SU-DHL-6 (cell line): ENCODE data around the gene ITGAE.

Source experiments
- H2AFZ ChIP-seq: fragments of 200-600 bp; sonication (generic); 2 replicates; pipeline ENCODE4 v1.6.1; 2014; ENCODE audit warnings: low read depth, mild to moderate bottlenecking, moderate library complexity, mixed read lengths, antibody characterized with exemption, low read length; ENCODE audit not compliant: severe bottlenecking
- H3F3A ChIP-seq: fragments of 200-600 bp; shearing (Covaris generic); 2 replicates; pipeline ENCODE4 v1.6.0; 2016; ENCODE audit warnings: antibody characterized with exemption, mild to moderate bottlenecking; ENCODE audit not compliant: insufficient read depth
- H3K27ac ChIP-seq: fragments of 200-600 bp; sonication (generic); 2 replicates; pipeline ENCODE4 v1.5.1; 2016; ENCODE audit warnings: low read depth, mild to moderate bottlenecking, low read length, moderate library complexity, mixed read lengths
- H3K27me3 ChIP-seq: fragments of 200-600 bp; sonication (generic), shearing (Covaris generic); 2 replicates; pipeline ENCODE4 v1.6.0; 2014; ENCODE audit warnings: mild to moderate bottlenecking, low read length
- H3K36me3 ChIP-seq: fragments of 200-600 bp; sonication (generic); 2 replicates; pipeline ENCODE4 v1.6.1; 2014; ENCODE audit warnings: mild to moderate bottlenecking, low read length, mixed read lengths
- H3K4me2 ChIP-seq: fragments of 300-600, 200-600 bp; shearing (Covaris generic), sonication (generic); 2 replicates; pipeline ENCODE4 v1.6.0; 2014; ENCODE audit warnings: low read length, low read depth, mild to moderate bottlenecking; ENCODE audit not compliant: poor library complexity, severe bottlenecking
- H3K4me3 ChIP-seq: fragments of 200-600 bp; sonication (generic); 2 replicates; pipeline ENCODE4 v1.5.1; 2014; ENCODE audit warnings: antibody characterized with exemption, low read length, mild to moderate bottlenecking, mixed read lengths; ENCODE audit not compliant: insufficient read depth, poor library complexity, severe bottlenecking
- H3K79me2 ChIP-seq: fragments of 200-600 bp; sonication (generic); 2 replicates; pipeline ENCODE4 v1.6.1; 2014; ENCODE audit warnings: mild to moderate bottlenecking, low read length, moderate library complexity; ENCODE audit not compliant: insufficient read depth
- H3K9ac ChIP-seq: fragments of 200-600 bp; sonication (generic); 2 replicates; pipeline ENCODE4 v1.7.0; 2014; ENCODE audit warnings: mild to moderate bottlenecking, low read length
- H3K9me2 ChIP-seq: fragments of 200-600 bp; sonication (generic); replicated peaks from 2 replicates; pipeline ENCODE4 v1.6.1; 2014; ENCODE audit warnings: low read length; ENCODE audit not compliant: insufficient read depth
- H3K9me3 ChIP-seq: fragments of 200-600 bp; sonication (generic); 2 replicates; pipeline ENCODE4 v1.6.1; 2014; ENCODE audit warnings: low read length, mixed read lengths; ENCODE audit not compliant: insufficient read depth
- H4K20me1 ChIP-seq: fragments of 200-600 bp; sonication (generic); 2 replicates; pipeline ENCODE4 v1.6.1; 2014; ENCODE audit warnings: low read depth, mild to moderate bottlenecking, antibody characterized with exemption, low read length, moderate library complexity, mixed read lengths
- EZH2phosphoT487 ChIP-seq: fragments of 200-600 bp; sonication (generic), shearing (Covaris generic); conservative IDR thresholded peaks from 2 replicates; pipeline ENCODE4 v1.6.1; 2018; ENCODE audit warnings: mild to moderate bottlenecking, antibody characterized with exemption, low read length, moderate library complexity, mixed read lengths
- TF ChIP-seq, protein P1 (sequence below): fragments of 200-600 bp; sonication (generic); IDR thresholded peaks from one replicate; pipeline ENCODE4 v1.5.1; 2017; ENCODE audit warnings: antibody characterized with exemption, mild to moderate bottlenecking, low read length, moderate library complexity; ENCODE audit not compliant: insufficient read depth, poor library complexity, severe bottlenecking

ITGAE gene

GRCh38 chr17:3773511-3773910, 27.5 kb downstream of the ITGAE start:
- no peak overlapping the region for H3K27ac ChIP-seq
- H3K36me3 ChIP-seq, result no peaks in the 10 kb centered on the region
- H2AFZ ChIP-seq, result no peak overlapping the region
- no peaks in the 10 kb centered on the region for H3K9me3 ChIP-seq
- TF ChIP-seq, protein P1, sequence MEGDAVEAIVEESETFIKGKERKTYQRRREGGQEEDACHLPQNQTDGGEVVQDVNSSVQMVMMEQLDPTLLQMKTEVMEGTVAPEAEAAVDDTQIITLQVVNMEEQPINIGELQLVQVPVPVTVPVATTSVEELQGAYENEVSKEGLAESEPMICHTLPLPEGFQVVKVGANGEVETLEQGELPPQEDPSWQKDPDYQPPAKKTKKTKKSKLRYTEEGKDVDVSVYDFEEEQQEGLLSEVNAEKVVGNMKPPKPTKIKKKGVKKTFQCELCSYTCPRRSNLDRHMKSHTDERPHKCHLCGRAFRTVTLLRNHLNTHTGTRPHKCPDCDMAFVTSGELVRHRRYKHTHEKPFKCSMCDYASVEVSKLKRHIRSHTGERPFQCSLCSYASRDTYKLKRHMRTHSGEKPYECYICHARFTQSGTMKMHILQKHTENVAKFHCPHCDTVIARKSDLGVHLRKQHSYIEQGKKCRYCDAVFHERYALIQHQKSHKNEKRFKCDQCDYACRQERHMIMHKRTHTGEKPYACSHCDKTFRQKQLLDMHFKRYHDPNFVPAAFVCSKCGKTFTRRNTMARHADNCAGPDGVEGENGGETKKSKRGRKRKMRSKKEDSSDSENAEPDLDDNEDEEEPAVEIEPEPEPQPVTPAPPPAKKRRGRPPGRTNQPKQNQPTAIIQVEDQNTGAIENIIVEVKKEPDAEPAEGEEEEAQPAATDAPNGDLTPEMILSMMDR, result no peak
- no peak for TF ChIP-seq EZH2phosphoT487
- H3K9ac ChIP-seq, result no peak overlapping the region
- no peaks in the 10 kb centered on the region for H4K20me1 ChIP-seq
- no peaks in the 10 kb centered on the region for H3K9me2 ChIP-seq
- H3F3A ChIP-seq, result no peaks in the 10 kb centered on the region
- H3K4me3 ChIP-seq, result no peak overlapping the region
- no peak overlapping the region for H3K4me2 ChIP-seq
- no peaks in the 10 kb centered on the region for H3K79me2 ChIP-seq
- no peaks in the 10 kb centered on the region for H3K27me3 ChIP-seq

- no peaks in the 10 kb centered on the region for H3K36me3 ChIP-seq
- no peak for TF ChIP-seq EZH2phosphoT487
- H3F3A ChIP-seq, result no peaks in the 10 kb centered on the region
- no peaks in the 10 kb centered on the region for H3K9me3 ChIP-seq
- H3K4me2 ChIP-seq, result no peak overlapping the region
- no peak overlapping the region for H2AFZ ChIP-seq
- no peak overlapping the region for H3K27ac ChIP-seq
- H3K9me2 ChIP-seq, result no peaks in the 10 kb centered on the region
- no peak overlapping the region for H3K9ac ChIP-seq
- H3K27me3 ChIP-seq, result no peaks in the 10 kb centered on the region
- no peaks in the 10 kb centered on the region for H4K20me1 ChIP-seq
- no peak overlapping the region for H3K4me3 ChIP-seq
- no peaks in the 10 kb centered on the region for H3K79me2 ChIP-seq
Observed at GRCh38 chr17:3772764-3773163, 28.2 kb downstream of the ITGAE start.

DNA sequence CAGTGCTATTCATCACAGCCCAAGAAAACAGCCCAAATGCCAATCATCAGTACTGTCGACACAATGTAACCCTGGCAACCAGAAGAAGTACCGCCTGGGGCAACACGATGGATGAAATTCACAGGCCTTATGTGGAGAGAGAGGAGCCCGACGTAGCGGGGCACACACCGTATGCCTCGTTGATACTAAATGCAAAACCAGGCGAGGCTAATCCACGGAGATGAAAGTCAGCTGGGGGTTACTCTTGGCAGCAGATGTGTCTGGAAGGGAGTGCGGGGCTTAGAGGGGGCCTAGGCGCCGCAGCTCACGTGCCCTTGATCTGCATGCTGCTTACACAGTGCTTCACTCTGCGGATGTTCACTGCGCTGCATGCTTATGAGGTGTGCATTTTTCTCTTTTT, 29.8 kb downstream of the ITGAE start:
- TF ChIP-seq, protein P1, result no peak
- no peak for TF ChIP-seq EZH2phosphoT487
- H2AFZ ChIP-seq, result no peak overlapping the region

GRCh38 chr17:3770466-3770865, 30.5 kb downstream of the ITGAE start:
- H3K27ac ChIP-seq, result no peak overlapping the region
- no peak for TF ChIP-seq EZH2phosphoT487
- TF ChIP-seq, protein P1, result no peak
- no peak overlapping the region for H3K4me2 ChIP-seq
- H4K20me1 ChIP-seq, result no peaks in the 10 kb centered on the region
- no peak overlapping the region for H2AFZ ChIP-seq
- no peak overlapping the region for H3K9ac ChIP-seq
- no peaks in the 10 kb centered on the region for H3K36me3 ChIP-seq
- H3K9me3 ChIP-seq, result no peaks in the 10 kb centered on the region
- H3K9me2 ChIP-seq, result no peaks in the 10 kb centered on the region
- H3K4me3 ChIP-seq, result no peak overlapping the region
- H3K79me2 ChIP-seq, result no peaks in the 10 kb centered on the region
- H3K27me3 ChIP-seq, result no peaks in the 10 kb centered on the region
- H3F3A ChIP-seq, result no peaks in the 10 kb centered on the region

More for the DNA sequence above, 29.8 kb downstream of the ITGAE start:
- no peaks in the 10 kb centered on the region for H3K79me2 ChIP-seq
- no peak overlapping the region for H3K27ac ChIP-seq
- H3K9me3 ChIP-seq, result no peaks in the 10 kb centered on the region
- H3K4me3 ChIP-seq, result no peak overlapping the region
- H3K9ac ChIP-seq, result no peak overlapping the region
- H3K4me2 ChIP-seq, result no peak overlapping the region
- no peaks in the 10 kb centered on the region for H3K36me3 ChIP-seq
- H4K20me1 ChIP-seq, result no peaks in the 10 kb centered on the region
- no peaks in the 10 kb centered on the region for H3F3A ChIP-seq
- H3K27me3 ChIP-seq, result no peaks in the 10 kb centered on the region
- H3K9me2 ChIP-seq, result no peaks in the 10 kb centered on the region
